ENCODE results near the gene MYO16.
A peak's percentile ranks its signal among the peaks of the same experiment; 100 is the strongest.

MYO16 gene

GRCh38 chr13:108917581-108917980 lies 288.2 kb downstream of the MYO16 start:
- Histone ChIP-seq H3K4me3 (ENCODE audit: low read depth, low read length) (no peak overlapping the region), H3K4me1 (ENCODE audit: control insufficient read depth, insufficient read depth, low read length) (peaks cover 14% of the 10 kb centered on the region), H3K27me3 (ENCODE audit: control insufficient read depth, insufficient read depth, low read length) (no peaks in the 10 kb centered on the region), H3K9me3 (ENCODE audit: control insufficient read depth, insufficient read depth, low read length) (no peaks in the 10 kb centered on the region), H3K36me3 (ENCODE audit: control insufficient read depth, insufficient read depth, low read length) (no peaks in the 10 kb centered on the region), H3K9ac (ENCODE audit: low read depth, low read length) (no peak overlapping the region), H3K27ac (ENCODE audit: low read depth, low read length) (no peak overlapping the region)

GRCh38 chr13:108919036-108919907 lies 289.9 kb downstream of the MYO16 start:
- peaks cover 14% of the 10 kb centered on the region for H3K4me1 ChIP-seq (ENCODE audit: control insufficient read depth, insufficient read depth, low read length)
- no peak overlapping the region for H3K9ac ChIP-seq (ENCODE audit: low read depth, low read length)
- H3K9me3 ChIP-seq (ENCODE audit: control insufficient read depth, insufficient read depth, low read length): no peaks in the 10 kb centered on the region
- H3K27me3 ChIP-seq (ENCODE audit: control insufficient read depth, insufficient read depth, low read length): no peaks in the 10 kb centered on the region
- no peaks in the 10 kb centered on the region for H3K36me3 ChIP-seq (ENCODE audit: control insufficient read depth, insufficient read depth, low read length)
- no peak overlapping the region for H3K27ac ChIP-seq (ENCODE audit: low read depth, low read length)
- no peak overlapping the region for H3K4me3 ChIP-seq (ENCODE audit: low read depth, low read length)

- Histone ChIP-seq H3K27me3 (ENCODE audit: control insufficient read depth, insufficient read depth, low read length) (no peaks in the 10 kb centered on the region), H3K27ac (ENCODE audit: low read depth, low read length) (no peak overlapping the region), H3K9me3 (ENCODE audit: control insufficient read depth, insufficient read depth, low read length) (no peaks in the 10 kb centered on the region), H3K4me3 (ENCODE audit: low read depth, low read length) (no peak overlapping the region), H3K9ac (ENCODE audit: low read depth, low read length) (no peak overlapping the region), H3K4me1 (ENCODE audit: control insufficient read depth, insufficient read depth, low read length) (peaks cover 14% of the 10 kb centered on the region), H3K36me3 (ENCODE audit: control insufficient read depth, insufficient read depth, low read length) (no peaks in the 10 kb centered on the region)
These were observed 290.7 kb downstream of the MYO16 start for GRCh38 chr13:108920137-108920536.

GRCh38 chr13:108921238-108921637 lies 291.8 kb downstream of the MYO16 start:
- no peak overlapping the region for H3K9ac ChIP-seq (ENCODE audit: low read depth, low read length)
- H3K27ac ChIP-seq (ENCODE audit: low read depth, low read length): no peak overlapping the region
- H3K27me3 ChIP-seq (ENCODE audit: control insufficient read depth, insufficient read depth, low read length): no peaks in the 10 kb centered on the region
- H3K4me3 ChIP-seq (ENCODE audit: low read depth, low read length): no peak overlapping the region
- no peaks in the 10 kb centered on the region for H3K9me3 ChIP-seq (ENCODE audit: control insufficient read depth, insufficient read depth, low read length)
- 0 out of 2 replicates have a peak, but pooled peaks cover 3% of the 10 kb centered on the region for H3K4me1 ChIP-seq (ENCODE audit: control insufficient read depth, insufficient read depth, low read length)
- no peaks in the 10 kb centered on the region for H3K36me3 ChIP-seq (ENCODE audit: control insufficient read depth, insufficient read depth, low read length)

GRCh38 chr13:108922108-108922507 lies 292.7 kb downstream of the MYO16 start:
- H3K9me3 ChIP-seq (ENCODE audit: control insufficient read depth, insufficient read depth, low read length): no peaks in the 10 kb centered on the region
- no peak overlapping the region for H3K27ac ChIP-seq (ENCODE audit: low read depth, low read length)
- no peak overlapping the region for H3K4me3 ChIP-seq (ENCODE audit: low read depth, low read length)
- H3K36me3 ChIP-seq (ENCODE audit: control insufficient read depth, insufficient read depth, low read length): no peaks in the 10 kb centered on the region
- H3K9ac ChIP-seq (ENCODE audit: low read depth, low read length): no peak overlapping the region
- H3K27me3 ChIP-seq (ENCODE audit: control insufficient read depth, insufficient read depth, low read length): no peaks in the 10 kb centered on the region
- H3K4me1 ChIP-seq (ENCODE audit: control insufficient read depth, insufficient read depth, low read length): no peaks in the 10 kb centered on the region

- Histone ChIP-seq H3K4me1 (ENCODE audit: control insufficient read depth, insufficient read depth, low read length) (no peaks in the 10 kb centered on the region), H3K4me3 (ENCODE audit: low read depth, low read length) (no peak overlapping the region), H3K36me3 (ENCODE audit: control insufficient read depth, insufficient read depth, low read length) (no peaks in the 10 kb centered on the region), H3K27me3 (ENCODE audit: control insufficient read depth, insufficient read depth, low read length) (no peaks in the 10 kb centered on the region), H3K9ac (ENCODE audit: low read depth, low read length) (no peak overlapping the region), H3K9me3 (ENCODE audit: control insufficient read depth, insufficient read depth, low read length) (no peaks in the 10 kb centered on the region), H3K27ac (ENCODE audit: low read depth, low read length) (no peak overlapping the region)
These were observed 294.1 kb downstream of the MYO16 start for GRCh38 chr13:108923386-108924047.

GRCh38 chr13:108924134-108924533 lies 294.7 kb downstream of the MYO16 start:
- peak overlapping the region; percentile 26 for H3K27ac ChIP-seq (ENCODE audit: low read depth, low read length)
- no peak overlapping the region for H3K4me3 ChIP-seq (ENCODE audit: low read depth, low read length)
- H3K9ac ChIP-seq (ENCODE audit: low read depth, low read length): no peak overlapping the region
- H3K4me1 ChIP-seq (ENCODE audit: control insufficient read depth, insufficient read depth, low read length): no peaks in the 10 kb centered on the region
- no peaks in the 10 kb centered on the region for H3K36me3 ChIP-seq (ENCODE audit: control insufficient read depth, insufficient read depth, low read length)
- H3K27me3 ChIP-seq (ENCODE audit: control insufficient read depth, insufficient read depth, low read length): no peaks in the 10 kb centered on the region
- no peaks in the 10 kb centered on the region for H3K9me3 ChIP-seq (ENCODE audit: control insufficient read depth, insufficient read depth, low read length)

- no peak overlapping the region for H3K9ac ChIP-seq (ENCODE audit: low read depth, low read length)
- no peaks in the 10 kb centered on the region for H3K27me3 ChIP-seq (ENCODE audit: control insufficient read depth, insufficient read depth, low read length)
- peak overlapping the region; percentile 26 for H3K27ac ChIP-seq (ENCODE audit: low read depth, low read length)
- no peaks in the 10 kb centered on the region for H3K36me3 ChIP-seq (ENCODE audit: control insufficient read depth, insufficient read depth, low read length)
- no peaks in the 10 kb centered on the region for H3K9me3 ChIP-seq (ENCODE audit: control insufficient read depth, insufficient read depth, low read length)
- H3K4me1 ChIP-seq (ENCODE audit: control insufficient read depth, insufficient read depth, low read length): no peaks in the 10 kb centered on the region
- no peak overlapping the region for H3K4me3 ChIP-seq (ENCODE audit: low read depth, low read length)
These were observed 295.1 kb downstream of the MYO16 start for GRCh38 chr13:108924541-108924940.

GRCh38 chr13:108925070-108925469 lies 295.7 kb downstream of the MYO16 start:
- Histone ChIP-seq H3K9ac (ENCODE audit: low read depth, low read length) (no peak overlapping the region), H3K36me3 (ENCODE audit: control insufficient read depth, insufficient read depth, low read length) (no peaks in the 10 kb centered on the region)

GRCh38 chr13:108926862-108927261 lies 297.5 kb downstream of the MYO16 start:
- Histone ChIP-seq H3K4me1 (ENCODE audit: control insufficient read depth, insufficient read depth, low read length) (no peaks in the 10 kb centered on the region), H3K36me3 (ENCODE audit: control insufficient read depth, insufficient read depth, low read length) (no peaks in the 10 kb centered on the region), H3K9me3 (ENCODE audit: control insufficient read depth, insufficient read depth, low read length) (no peaks in the 10 kb centered on the region), H3K27me3 (ENCODE audit: control insufficient read depth, insufficient read depth, low read length) (no peaks in the 10 kb centered on the region), H3K4me3 (ENCODE audit: low read depth, low read length) (no peak overlapping the region), H3K9ac (ENCODE audit: low read depth, low read length) (no peak overlapping the region), H3K27ac (ENCODE audit: low read depth, low read length) (no peak overlapping the region)

More at GRCh38 chr13:108925070-108925469, 295.7 kb downstream of the MYO16 start:
- no peaks in the 10 kb centered on the region for H3K4me1 ChIP-seq (ENCODE audit: control insufficient read depth, insufficient read depth, low read length)
- no peaks in the 10 kb centered on the region for H3K9me3 ChIP-seq (ENCODE audit: control insufficient read depth, insufficient read depth, low read length)
- no peak overlapping the region for H3K4me3 ChIP-seq (ENCODE audit: low read depth, low read length)
- no peaks in the 10 kb centered on the region for H3K27me3 ChIP-seq (ENCODE audit: control insufficient read depth, insufficient read depth, low read length)
- H3K27ac ChIP-seq (ENCODE audit: low read depth, low read length): no peak overlapping the region

GRCh38 chr13:108927615-108928014 lies 298.2 kb downstream of the MYO16 start:
- H3K9ac ChIP-seq (ENCODE audit: low read depth, low read length): no peak overlapping the region
- no peaks in the 10 kb centered on the region for H3K4me1 ChIP-seq (ENCODE audit: control insufficient read depth, insufficient read depth, low read length)
- H3K4me3 ChIP-seq (ENCODE audit: low read depth, low read length): no peak overlapping the region
- H3K36me3 ChIP-seq (ENCODE audit: control insufficient read depth, insufficient read depth, low read length): no peaks in the 10 kb centered on the region
- no peaks in the 10 kb centered on the region for H3K9me3 ChIP-seq (ENCODE audit: control insufficient read depth, insufficient read depth, low read length)
- H3K27me3 ChIP-seq (ENCODE audit: control insufficient read depth, insufficient read depth, low read length): no peaks in the 10 kb centered on the region
- no peak overlapping the region for H3K27ac ChIP-seq (ENCODE audit: low read depth, low read length)
